Measurements from ENCODE around the gene MRPL44.

- TF ChIP-seq CTCF (conservative IDR thresholded peaks at IDR 0.05 in 1 of 2, IDR thresholded peaks at IDR 0.05 in 1 of 2; ENCODE audit: low read depth in 1 of 2, low read length in 2 of 2): no peak
- TF ChIP-seq EZH2 (IDR thresholded peaks at IDR 0.05; ENCODE audit: low read length, missing control alignments): no peak
These were observed 2.9 kb upstream of the MRPL44 start for GRCh38 chr2:223954401-223954800.
